Right atrium auricular region (tissue), 2 donors: ENCODE results near the gene XPR1. TPM values are rescaled to one million over a fixed set of nuclear protein-coding genes. Genes with fewer than 3 reads are reported as not detected.

Experiments
- DNase-seq: peaks from one replicate; pipeline ENCODE4 v3.0.0-alpha.2; 2019; ENCODE audit warnings: low spot score
- H3K27ac ChIP-seq, 2 donors: fragments of 200-600 bp; sonication (generic); 1 replicate in 1 of 2; 2 replicates in 1 of 2; pipeline ENCODE4 v1.5.1; 2016 to 2019
- H3K27me3 ChIP-seq, 2 donors: fragments of 200-600 bp; sonication (generic); one replicate each; pipeline versions ENCODE4 v1.5.1 to v1.6.0; 2017 to 2019
- H3K36me3 ChIP-seq: fragments of 200-600 bp; sonication (generic); one replicate; pipeline ENCODE4 v1.5.1; 2016
- H3K4me1 ChIP-seq, 2 donors: fragments of 200-600 bp; sonication (generic); one replicate each; pipeline versions ENCODE4 v1.5.1 to v1.6.0; 2017 to 2019
- H3K4me3 ChIP-seq, 2 donors: fragments of 200-600 bp; sonication (generic); 1 replicate in 1 of 2; 2 replicates in 1 of 2; pipeline ENCODE4 v1.5.1; 2017 to 2019; ENCODE audit warnings: mild to moderate bottlenecking in 1 of 2, moderate library complexity in 1 of 2
- H3K9me3 ChIP-seq, 2 donors: fragments of 200-600 bp; sonication (generic); one replicate each; pipeline ENCODE4 v1.5.1; 2019
- total RNA-seq, 2 donors: library from RNA; depleted of rRNA; stranded (reverse); fragments of >200 nt; gene quantifications; one replicate each; pipeline ENCODE4 v1.1.0, GENCODE V29; 2016
- TF ChIP-seq, protein P1 (sequence below), 2 donors: fragments of 200-600 bp; sonication (generic); IDR thresholded peaks; one replicate each; pipeline ENCODE4 v1.5.1; 2019; ENCODE audit warnings: antibody characterized with exemption in 2 of 2

Gene XPR1
- total RNA-seq, 2 donors from 2014 or later, result 30.0 to 53.0 TPM

DNA sequence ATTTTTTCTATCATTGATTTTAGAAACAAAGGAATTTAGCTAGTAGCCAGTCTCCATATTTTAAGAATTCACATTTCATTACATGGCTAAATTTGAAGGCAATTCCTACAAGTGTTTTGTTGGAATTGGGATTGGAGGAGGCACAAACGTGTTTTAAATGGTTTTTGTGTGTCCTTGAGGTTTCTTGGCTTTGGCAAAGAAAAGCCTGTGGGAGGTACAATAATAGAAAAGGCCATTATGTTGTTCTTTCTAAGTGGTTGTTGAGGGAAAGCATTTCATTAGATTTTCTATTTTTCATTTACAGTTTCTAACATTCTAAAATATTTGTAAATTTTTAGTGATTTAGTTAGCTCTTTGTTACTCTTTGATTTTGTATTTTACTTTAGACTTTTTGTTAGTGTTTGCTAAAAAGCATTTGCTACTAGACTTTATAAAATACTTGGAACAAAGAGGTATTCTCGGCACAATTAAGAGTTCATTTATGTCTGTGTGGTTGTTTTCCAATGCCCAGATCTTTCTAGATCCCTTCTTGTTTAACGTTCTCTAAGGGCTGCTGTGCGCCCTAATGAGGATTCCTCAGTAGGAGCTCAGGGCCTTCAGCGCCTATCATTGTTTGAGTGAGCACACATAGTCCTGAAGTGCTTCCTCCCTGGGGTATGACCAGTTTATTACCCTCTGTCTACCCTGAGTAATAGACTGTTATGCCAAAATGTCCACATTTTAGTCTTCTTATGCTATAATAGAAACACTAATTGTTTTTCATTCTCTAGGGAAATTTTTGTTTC lies 210.9 kb downstream of the XPR1 start:
- no peak overlapping the region for H3K4me3 ChIP-seq
- peaks cover 0 to 7% of the 10 kb centered on the region in 2 donors for H3K4me1 ChIP-seq
- H3K9me3 ChIP-seq, result peaks cover 0 to 5% of the 10 kb centered on the region in 2 donors
- H3K27me3 ChIP-seq, result no peaks in the 10 kb centered on the region
- TF ChIP-seq, protein P1, sequence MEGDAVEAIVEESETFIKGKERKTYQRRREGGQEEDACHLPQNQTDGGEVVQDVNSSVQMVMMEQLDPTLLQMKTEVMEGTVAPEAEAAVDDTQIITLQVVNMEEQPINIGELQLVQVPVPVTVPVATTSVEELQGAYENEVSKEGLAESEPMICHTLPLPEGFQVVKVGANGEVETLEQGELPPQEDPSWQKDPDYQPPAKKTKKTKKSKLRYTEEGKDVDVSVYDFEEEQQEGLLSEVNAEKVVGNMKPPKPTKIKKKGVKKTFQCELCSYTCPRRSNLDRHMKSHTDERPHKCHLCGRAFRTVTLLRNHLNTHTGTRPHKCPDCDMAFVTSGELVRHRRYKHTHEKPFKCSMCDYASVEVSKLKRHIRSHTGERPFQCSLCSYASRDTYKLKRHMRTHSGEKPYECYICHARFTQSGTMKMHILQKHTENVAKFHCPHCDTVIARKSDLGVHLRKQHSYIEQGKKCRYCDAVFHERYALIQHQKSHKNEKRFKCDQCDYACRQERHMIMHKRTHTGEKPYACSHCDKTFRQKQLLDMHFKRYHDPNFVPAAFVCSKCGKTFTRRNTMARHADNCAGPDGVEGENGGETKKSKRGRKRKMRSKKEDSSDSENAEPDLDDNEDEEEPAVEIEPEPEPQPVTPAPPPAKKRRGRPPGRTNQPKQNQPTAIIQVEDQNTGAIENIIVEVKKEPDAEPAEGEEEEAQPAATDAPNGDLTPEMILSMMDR (IDR thresholded peaks at IDR 0.05), result no peak
- H3K27ac ChIP-seq, result no peak overlapping the region
- peaks cover 6% of the 10 kb centered on the region for H3K36me3 ChIP-seq
- DNase-seq, result no peak

DNA sequence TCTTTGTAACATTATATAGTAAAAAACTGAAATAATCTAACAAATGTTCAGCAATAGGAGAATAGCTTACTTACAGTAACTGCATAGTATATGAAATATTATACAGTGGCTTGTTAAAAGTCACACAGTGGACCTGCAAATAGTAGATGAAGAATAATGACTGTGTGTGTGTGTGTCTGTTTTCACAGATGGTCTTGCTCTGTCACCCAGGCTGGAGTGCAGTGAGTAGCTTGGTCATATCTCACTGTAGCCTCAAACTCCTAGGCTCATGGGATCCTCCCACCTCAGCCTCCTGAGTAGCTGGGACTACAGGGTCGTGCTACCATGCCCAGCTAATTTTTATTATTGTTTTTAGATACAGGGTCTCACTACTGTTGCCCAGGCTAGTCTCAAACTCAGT lies 213.5 kb downstream of the XPR1 start:
- no peak overlapping the region for H3K27ac ChIP-seq
- DNase-seq, result no peak
- no peak overlapping the region for H3K4me3 ChIP-seq
- TF ChIP-seq, protein P1 (IDR thresholded peaks at IDR 0.05), result no peak
- H3K4me1 ChIP-seq, result peaks cover 0 to 7% of the 10 kb centered on the region in 2 donors
- H3K36me3 ChIP-seq, result no peaks in the 10 kb centered on the region
- H3K27me3 ChIP-seq, result no peaks in the 10 kb centered on the region
- no peaks in the 10 kb centered on the region for H3K9me3 ChIP-seq

DNA sequence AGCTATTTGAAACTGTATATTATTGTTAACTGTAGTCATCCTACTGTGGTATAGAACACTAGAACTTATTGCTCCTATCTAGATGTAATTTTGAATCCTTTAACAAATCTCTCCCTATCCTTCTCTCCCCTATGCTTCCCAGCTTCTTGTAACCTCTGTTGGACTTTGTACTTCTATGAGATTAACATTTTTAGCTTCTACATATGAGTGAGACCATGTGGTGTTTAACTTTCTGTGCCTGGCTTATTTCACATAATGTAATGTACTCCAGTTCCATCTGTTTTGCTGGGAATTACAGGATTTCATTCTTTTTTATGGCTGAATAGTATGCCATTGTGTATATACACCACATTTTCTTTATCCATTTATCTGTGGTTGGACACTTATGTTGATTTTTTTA lies 216.4 kb downstream of the XPR1 start:
- Histone ChIP-seq H3K4me3 (no peak overlapping the region), H3K4me1 (no peaks in the 10 kb centered on the region), H3K36me3 (no peaks in the 10 kb centered on the region), H3K27ac (no peak overlapping the region), H3K9me3 (no peaks in the 10 kb centered on the region), H3K27me3 (no peaks in the 10 kb centered on the region)
- TF ChIP-seq, protein P1 (IDR thresholded peaks at IDR 0.05), result no peak
- no peak for DNase-seq

DNA sequence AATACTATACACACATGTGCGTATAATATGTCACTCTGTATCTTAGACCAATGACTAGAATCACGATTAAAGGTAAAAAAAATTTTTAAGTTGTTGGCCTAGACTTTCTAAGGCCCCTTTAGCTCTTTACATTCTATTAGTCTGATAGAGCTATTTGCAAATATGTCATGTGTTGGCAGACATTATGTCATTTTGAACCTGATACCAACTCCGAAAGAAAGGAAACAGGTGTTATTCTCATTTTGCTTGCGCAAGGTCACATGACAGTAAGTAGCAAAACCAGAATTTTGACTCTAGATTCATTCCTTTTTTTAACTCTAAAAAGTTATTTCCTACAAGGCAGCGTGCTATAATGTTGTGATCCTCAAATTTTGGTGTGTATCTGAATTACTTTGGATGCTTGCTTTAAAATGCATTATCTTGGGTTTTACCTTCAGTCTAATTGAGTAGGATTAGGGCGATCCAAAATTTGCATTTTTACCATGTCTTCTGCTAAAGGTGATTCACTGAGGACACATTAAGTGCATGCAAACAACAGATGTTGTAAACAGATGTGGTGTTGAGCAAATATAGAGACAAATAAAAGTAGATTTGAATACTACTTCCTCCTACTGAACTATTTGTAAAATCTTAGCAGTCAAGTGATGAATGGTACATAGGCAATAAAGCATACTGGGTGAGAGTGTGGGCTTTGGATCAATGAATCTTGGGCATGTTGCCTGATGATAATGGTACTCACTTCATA lies 217.4 kb downstream of the XPR1 start:
- no peak for DNase-seq
- Histone ChIP-seq H3K4me3 (no peak overlapping the region), H3K36me3 (no peaks in the 10 kb centered on the region), H3K4me1 (peaks cover 0 to 3% of the 10 kb centered on the region in 2 donors), H3K27ac (no peak overlapping the region), H3K27me3 (no peaks in the 10 kb centered on the region), H3K9me3 (no peaks in the 10 kb centered on the region)
- TF ChIP-seq, protein P1 (IDR thresholded peaks at IDR 0.05), result no peak

DNA sequence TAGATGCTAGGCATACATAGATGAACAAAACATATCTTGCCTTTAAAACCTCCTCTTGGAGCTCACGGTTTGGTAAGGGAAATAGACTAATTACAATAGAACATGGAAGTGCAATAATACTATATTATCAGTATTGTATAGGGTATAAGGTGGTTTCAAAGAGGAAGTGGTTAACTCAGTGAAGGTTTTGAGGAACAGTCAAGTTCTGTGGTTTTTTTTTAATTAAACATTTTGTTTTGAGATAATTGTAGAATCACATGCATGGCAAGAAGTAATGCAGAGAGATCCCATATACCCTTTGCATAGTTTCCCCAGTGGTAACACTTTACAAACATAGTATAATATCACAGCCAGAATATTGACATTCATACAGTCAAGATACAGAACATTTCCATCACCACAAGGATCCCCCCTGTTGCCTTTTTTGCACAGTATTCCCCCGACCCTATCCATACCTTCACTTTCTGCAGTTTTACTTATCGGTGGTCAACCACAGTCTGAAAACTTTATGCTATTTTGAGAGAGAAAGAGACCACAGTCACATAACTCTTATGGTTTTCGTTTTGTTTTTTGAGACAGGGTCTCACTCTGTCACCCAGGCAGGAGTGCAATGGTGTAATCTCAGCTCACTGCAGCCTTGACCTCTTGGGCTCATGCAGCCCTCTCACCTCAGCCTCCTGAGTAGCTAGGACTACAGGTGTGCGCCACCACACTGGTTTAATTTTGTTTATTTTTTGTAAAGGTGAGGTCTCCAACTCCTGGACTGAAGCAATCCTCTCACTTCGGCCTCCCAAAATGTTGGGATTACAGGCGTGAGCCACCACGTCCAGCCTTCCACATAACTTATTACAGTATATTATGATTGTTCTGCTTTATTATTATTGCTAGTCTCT lies 220.4 kb downstream of the XPR1 start:
- DNase-seq, result no peak
- no peaks in the 10 kb centered on the region for H3K9me3 ChIP-seq
- H3K4me1 ChIP-seq, result peaks cover 0 to 7% of the 10 kb centered on the region in 2 donors
- H3K27me3 ChIP-seq, result no peaks in the 10 kb centered on the region
- no peak overlapping the region for H3K27ac ChIP-seq
- no peaks in the 10 kb centered on the region for H3K36me3 ChIP-seq
- no peak overlapping the region for H3K4me3 ChIP-seq
- TF ChIP-seq, protein P1 (IDR thresholded peaks at IDR 0.05), result no peak
